ENCODE data around the gene MRAS. TPM values are rescaled to one million over a fixed set of nuclear protein-coding genes. Genes with fewer than 3 reads are reported as not detected.

MRAS gene
- total RNA-seq, 6 donors from 2014 or later = 15.7 to 56.0 (median 34.8) TPM

- Histone ChIP-seq H3K4me3 (no peak overlapping the region), H3K36me3 (no peaks in the 10 kb centered on the region), H3K27ac (no peak overlapping the region), H3K4me1 (peaks cover 16 to 22% (median 19%) of the 10 kb centered on the region in 4 donors), H3K27me3 (no peaks in the 10 kb centered on the region), H3K9me3 (no peaks in the 10 kb centered on the region)
- no peak for TF ChIP-seq POLR2A (IDR thresholded peaks at IDR 0.05)
- no peak for ATAC-seq (ENCODE audit: low FRiP score in 2 of 2)
- DNase-seq = no peak
- 82 to 91% methylated on average over 1 of the region's 1 CpG for WGBS, 2 donors
Measured at GRCh38 chr3:138378990-138379389, 30.6 kb downstream of the MRAS start.

- TF ChIP-seq POLR2A (IDR thresholded peaks at IDR 0.05) (no peak), CTCF (IDR thresholded peaks at IDR 0.05) (no peak), EP300 (IDR thresholded peaks at IDR 0.05) (no peak), POLR2AphosphoS5 (IDR thresholded peaks at IDR 0.05) (no peak)
- Histone ChIP-seq H3K4me3 (no peak overlapping the region), H3K9me3 (no peaks in the 10 kb centered on the region), H3K36me3 (no peaks in the 10 kb centered on the region), H3K27me3 (no peaks in the 10 kb centered on the region), H3K27ac (peak overlapping the region; percentile 60 to 69 (median 64)), H3K4me1 (peaks cover 16 to 20% (median 19%) of the 10 kb centered on the region in 4 donors)
- DNase-seq (peak in 1 of 2 donors; percentile 39), ATAC-seq (ENCODE audit: low FRiP score in 2 of 2) (peak; percentile 21 to 28)
- 57 to 58% methylated on average over 3 to 5 of the region's 5 CpGs for WGBS, 2 donors
Measured at GRCh38 chr3:138381413-138381901, 33.1 kb downstream of the MRAS start.

- H3K9me3 ChIP-seq = no peaks in the 10 kb centered on the region
- H3K27ac ChIP-seq = peak overlapping the region; percentile 60 to 69 (median 64)
- no peak overlapping the region for H3K4me3 ChIP-seq
- no peaks in the 10 kb centered on the region for H3K27me3 ChIP-seq
- peaks cover 16 to 20% (median 19%) of the 10 kb centered on the region in 4 donors for H3K4me1 ChIP-seq
- DNase-seq (peak in 1 of 2 donors; percentile 82), ATAC-seq (ENCODE audit: low FRiP score in 2 of 2) (peak; percentile 83 to 92)
- no peak for TF ChIP-seq POLR2A (IDR thresholded peaks at IDR 0.05)
- peak; percentile 49 to 56 for TF ChIP-seq POLR2AphosphoS5 (IDR thresholded peaks at IDR 0.05)
- TF ChIP-seq CTCF (IDR thresholded peaks at IDR 0.05) = no peak
- H3K36me3 ChIP-seq = no peaks in the 10 kb centered on the region
- WGBS, 2 donors = 76 to 96% methylated on average over 3 of the region's 3 CpGs
Measured at GRCh38 chr3:138381950-138382715, 33.8 kb downstream of the MRAS start.

GRCh38 chr3:138383715-138384465 lies 35.5 kb downstream of the MRAS start:
- no peaks in the 10 kb centered on the region for H3K36me3 ChIP-seq
- ATAC-seq (ENCODE audit: low FRiP score in 2 of 2) (no peak), DNase-seq (no peak)
- no peak for TF ChIP-seq POLR2A (IDR thresholded peaks at IDR 0.05)
- no peak for TF ChIP-seq EP300 (IDR thresholded peaks at IDR 0.05)
- TF ChIP-seq POLR2AphosphoS5 (IDR thresholded peaks at IDR 0.05) = no peak
- no peak for TF ChIP-seq CTCF (IDR thresholded peaks at IDR 0.05)
- no peak overlapping the region for H3K4me3 ChIP-seq
- no peak overlapping the region for H3K27ac ChIP-seq
- H3K4me1 ChIP-seq = peaks cover 16 to 20% (median 19%) of the 10 kb centered on the region in 4 donors
- WGBS, 2 donors = 89 to 91% methylated on average over 10 of the region's 10 CpGs
- H3K27me3 ChIP-seq = no peaks in the 10 kb centered on the region
- H3K9me3 ChIP-seq = no peaks in the 10 kb centered on the region

DNA sequence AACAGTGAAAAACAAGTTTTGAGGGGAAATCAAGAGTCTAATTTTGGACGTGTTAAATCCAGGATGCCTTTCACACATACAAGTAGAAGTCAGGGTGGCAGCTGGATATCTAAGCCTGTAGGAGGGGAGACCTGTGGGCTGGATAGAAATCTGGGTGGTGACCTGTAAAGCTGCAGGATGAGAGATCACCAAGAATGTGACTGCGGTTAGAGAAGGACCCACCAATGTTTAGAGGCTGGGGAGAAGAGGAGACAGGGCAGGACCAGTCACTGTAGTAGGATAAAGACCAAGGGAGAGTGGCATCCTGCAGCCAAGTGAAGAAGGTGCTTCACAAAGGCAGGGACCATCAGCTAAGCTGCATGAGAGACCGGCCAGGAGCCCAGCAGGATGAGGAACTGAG lies 36.2 kb downstream of the MRAS start:
- ATAC-seq (ENCODE audit: low FRiP score in 2 of 2) (no peak), DNase-seq (no peak)
- no peaks in the 10 kb centered on the region for H3K36me3 ChIP-seq
- H3K4me1 ChIP-seq = peaks cover 16 to 20% (median 19%) of the 10 kb centered on the region in 4 donors
- 84 to 85% methylated on average over 3 of the region's 3 CpGs for WGBS, 2 donors
- no peaks in the 10 kb centered on the region for H3K27me3 ChIP-seq
- no peak overlapping the region for H3K27ac ChIP-seq
- no peak overlapping the region for H3K4me3 ChIP-seq
- TF ChIP-seq POLR2A (IDR thresholded peaks at IDR 0.05) = no peak
- TF ChIP-seq CTCF (IDR thresholded peaks at IDR 0.05) = no peak
- TF ChIP-seq POLR2AphosphoS5 (IDR thresholded peaks at IDR 0.05) = no peak
- no peak for TF ChIP-seq EP300 (IDR thresholded peaks at IDR 0.05)
- no peaks in the 10 kb centered on the region for H3K9me3 ChIP-seq

Data from upper lobe of left lung (tissue), 6 donors.